K562 (cell line): ENCODE data around the gene MON1A. TPM values are rescaled to one million over a fixed set of nuclear protein-coding genes. Genes with fewer than 3 reads are reported as not detected.

ENCODE experiments used
- ATAC-seq: fragments of 200-7000 bp; cut with Tn5 transposase; 3 replicates; pipeline ENCODE4 v1.9.1; 2020; ENCODE audit warnings: moderate library complexity
- BruUV-seq: library from RNA; stranded (reverse); fragments of 400-500 nt; replicated peaks from 2 replicates; lab custom pipeline; 2021; lab: Mats Ljungman, UMichigan
- CTCF ChIA-PET: fragments of 300-600 bp; formaldehyde crosslinking; extraction: SDS; loops from one replicate; lab custom pipeline; 2021; ENCODE audit warnings: low intra/inter-chr PET ratio; lab: Yijun Ruan, JAX
- POLR2A ChIA-PET: fragments of 300-600, 350-650 bp; sonication (Branson Sonifier 250); formaldehyde crosslinking; extraction: SDS; loops from one replicate; lab custom pipeline; 2021; ENCODE audit warnings: antibody characterized with exemption, inconsistent platforms; lab: Yijun Ruan, JAX
- DNase-seq, 4 experiments: peaks; one replicate each; pipeline versions ENCODE4 v3.0.0 to v3.0.0-alpha.2; 2011 to 2018; ENCODE audit warnings: low spot score in 3 of 4, mixed read lengths in 3 of 4; ENCODE audit errors: extremely low read depth in 1 of 4
- FAIRE-seq: peaks from 2 replicates; lab custom pipeline; 2011; peaks lifted over from hg19 to GRCh38; lab: Jason Lieb, UNC
- H2AFZ ChIP-seq: 2 replicates; pipeline ENCODE4 v1.6.0; 2011; ENCODE audit warnings: low read depth, low read length, control low read depth, inconsistent platforms
- H3K27ac ChIP-seq: fragments of 200-600 bp; 3 replicates; pipeline ENCODE4 v1.8.0; 2011; ENCODE audit warnings: low read depth, mild to moderate bottlenecking, control low read depth, inconsistent platforms, low read length, moderate library complexity, mixed read lengths; ENCODE audit errors: extremely low read depth
- H3K27me3 ChIP-seq, 2 experiments: fragments of 300-600 bp in 1 of 2; 2 replicates in 1 of 2; 3 replicates in 1 of 2; pipeline versions ENCODE4 v1.6.0 to v1.8.0; 2011; ENCODE audit warnings: inconsistent platforms in 2 of 2, low read length in 2 of 2, mild to moderate bottlenecking in 1 of 2, mixed read lengths in 1 of 2, moderate library complexity in 1 of 2; ENCODE audit not compliant: control insufficient read depth in 2 of 2, insufficient read depth in 2 of 2
- H3K36me3 ChIP-seq: fragments of 300-600 bp; 3 replicates; pipeline ENCODE4 v1.8.0; 2011; ENCODE audit warnings: mild to moderate bottlenecking, low read length, inconsistent platforms; ENCODE audit not compliant: control insufficient read depth, insufficient read depth
- H3K4me1 ChIP-seq, 2 experiments: fragments of 200-600 bp in 1 of 2; replicated peaks in 1 of 2; 2 replicates in 1 of 2; 3 replicates in 1 of 2; pipeline versions ENCODE4 v1.5.1 to v1.8.0; 2011; ENCODE audit warnings: inconsistent platforms in 2 of 2, low read length in 2 of 2, mild to moderate bottlenecking in 1 of 2, mixed read lengths in 1 of 2, moderate library complexity in 1 of 2; ENCODE audit not compliant: control insufficient read depth in 2 of 2, insufficient read depth in 2 of 2
- H3K4me2 ChIP-seq: 2 replicates; pipeline ENCODE4 v1.6.1; 2011; ENCODE audit warnings: low read length, control low read depth, inconsistent platforms, mixed read lengths; ENCODE audit not compliant: insufficient read depth
- H3K4me3 ChIP-seq: fragments of 200-600 bp; sonication (generic), shearing (Covaris generic); 2 replicates; pipeline ENCODE4 v1.5.1; 2016; ENCODE audit warnings: control low read depth, inconsistent platforms
- H3K79me2 ChIP-seq: fragments of 200-600 bp; 3 replicates; pipeline ENCODE4 v1.8.0; 2011; ENCODE audit warnings: low read length, inconsistent platforms; ENCODE audit not compliant: control insufficient read depth, insufficient read depth
- H3K9ac ChIP-seq, 2 experiments: 2 replicates each; pipeline versions ENCODE4 v1.6.0 to v1.6.1; 2011; ENCODE audit warnings: low read depth in 2 of 2, low read length in 2 of 2, control low read depth in 1 of 2, inconsistent platforms in 1 of 2, mild to moderate bottlenecking in 1 of 2, mixed read lengths in 1 of 2; ENCODE audit not compliant: insufficient read depth in 1 of 2
- H3K9me1 ChIP-seq: one replicate; pipeline ENCODE4 v1.6.0; 2011; ENCODE audit warnings: inconsistent platforms, mild to moderate bottlenecking, low read length, moderate library complexity; ENCODE audit not compliant: control insufficient read depth, insufficient read depth
- H3K9me3 ChIP-seq: replicated peaks from 2 replicates; pipeline ENCODE4 v1.5.1; 2011; ENCODE audit warnings: low read depth, low read length, inconsistent platforms; ENCODE audit not compliant: control insufficient read depth, insufficient read depth
- H4K20me1 ChIP-seq: replicated peaks from 2 replicates; pipeline ENCODE4 v1.6.1; 2011; ENCODE audit warnings: low read length, inconsistent platforms, mixed read lengths; ENCODE audit not compliant: control insufficient read depth, insufficient read depth
- BRCA1 ChIP-seq, 2 experiments: fragments of 450-650 bp in 1 of 2; sonication (generic) in 1 of 2; formaldehyde crosslinking in 1 of 2; IDR thresholded peaks; 2 replicates each; pipeline versions ENCODE4 v1.5.0 to v1.6.1; 2017 to 2020; ENCODE audit warnings: mild to moderate bottlenecking in 1 of 2, missing genetic modification reagents in 1 of 2
- CCAR2 ChIP-seq: fragments of 200-400 bp; formaldehyde crosslinking; IDR thresholded peaks from 2 replicates; pipeline ENCODE4 v1.6.1; 2017; ENCODE audit warnings: mild to moderate bottlenecking, low read depth, low read length
- ETS1 ChIP-seq: conservative IDR thresholded peaks from 2 replicates; pipeline ENCODE4 v1.6.1; 2011; ENCODE audit warnings: low read depth, mild to moderate bottlenecking, low read length; ENCODE audit not compliant: control insufficient read depth
- FOSL1 ChIP-seq: fragments of 200-800 bp; sonication (Bioruptor generic); conservative IDR thresholded peaks from 2 replicates; pipeline ENCODE4 v1.6.1; 2016; ENCODE audit warnings: missing genetic modification characterization, missing compliant biosample characterization
- GATA2 ChIP-seq: sonication (generic); formaldehyde crosslinking; IDR thresholded peaks from 2 replicates; pipeline ENCODE4 v1.4.0; 2020; ENCODE audit warnings: mild to moderate bottlenecking, missing genetic modification reagents
- KDM5B ChIP-seq: fragments of 200-600 bp; sonication (generic); IDR thresholded peaks from 2 replicates; pipeline ENCODE4 v1.6.1; 2012; ENCODE audit warnings: low read depth, mild to moderate bottlenecking, moderate library complexity, low read length, control low read depth, inconsistent platforms; ENCODE audit not compliant: insufficient replicate concordance
- SETDB1 ChIP-seq: IDR thresholded peaks from one replicate; pipeline ENCODE4 v1.6.1; 2012; ENCODE audit warnings: low read length, control low read depth, inconsistent platforms
- TAF15 ChIP-seq: fragments of 200-400 bp; formaldehyde crosslinking; IDR thresholded peaks from 2 replicates; pipeline ENCODE4 v1.6.1; 2017; ENCODE audit warnings: mild to moderate bottlenecking, low read depth, low read length, moderate library complexity
- TBP ChIP-seq: optimal IDR thresholded peaks from 2 replicates; pipeline ENCODE3; 2011; ENCODE audit warnings: low read depth, low read length, improper control_type of control experiment
- ZNF124 ChIP-seq: sonication (generic); formaldehyde crosslinking; IDR thresholded peaks from 2 replicates; pipeline ENCODE4 v1.8.1; 2022; ENCODE audit warnings: missing genetic modification reagents
- ZNF133 ChIP-seq: fragments of 250-450 bp; sonication (Bioruptor Pico); IDR thresholded peaks from 2 replicates; pipeline ENCODE4 v1.4.0; 2020; ENCODE audit warnings: mild to moderate bottlenecking
- ZNF224 ChIP-seq: sonication (generic); formaldehyde crosslinking; IDR thresholded peaks from 2 replicates; pipeline ENCODE4 v1.8.0; 2022; ENCODE audit warnings: mild to moderate bottlenecking, missing genetic modification reagents
- ZNF318 ChIP-seq, 2 experiments: fragments of 450-650 bp; IDR thresholded peaks; 2 replicates each; pipeline ENCODE4 v1.6.1; 2016; ENCODE audit warnings: mild to moderate bottlenecking in 2 of 2, borderline replicate concordance in 1 of 2, low read depth in 1 of 2, moderate library complexity in 1 of 2
- ZNF696 ChIP-seq: fragments of 250-450 bp; sonication (Bioruptor Pico); conservative IDR thresholded peaks from 2 replicates; pipeline ENCODE4 v1.4.0; 2020; ENCODE audit warnings: mild to moderate bottlenecking, moderate library complexity
- WGBS: fragments of 100-300 bp; shearing (Covaris generic); methylation state at CpG from one replicate; pipeline ENCODE4 v1.1.6; 2016; ENCODE audit warnings: low coverage, mixed read lengths; ENCODE audit not compliant: insufficient coverage; ENCODE audit errors: missing lambda C conversion rate; 5-methylcytosine and 5-hydroxymethylcytosine counted together
- in situ Hi-C: fragments of 300-500 bp; cut with MboI; formaldehyde crosslinking; loops from 4 replicates; pipeline ENCODE4 v1.15.0; 2018; ENCODE audit warnings: inconsistent platforms, mixed read lengths
- intact Hi-C: fragments of 100-400 bp; cut with micrococcal nuclease; formaldehyde crosslinking; loops from 2 replicates; pipeline ENCODE4 v1.14.2; 2022
- polyA plus RNA-seq, 8 experiments: library from polyadenylated mRNA; depleted of rRNA in 4 of 8; stranded (reverse) in 5 of 8; unstranded in 3 of 8; fragments of >200 nt; fragmentation: Nextera tagmentation in 2 of 8; fragmentation: Illumina TruSeq in 1 of 8; extraction: Ambion mirVana in 2 of 8; extraction: Trizol in 1 of 8; gene quantifications; 2 replicates each; pipeline versions ENCODE4 v1.2.1 to v1.2.3, GENCODE V29; 2011 to 2014; ENCODE audit warnings: inconsistent platforms in 1 of 8, missing spikeins in 1 of 8
- total RNA-seq, 7 experiments: library from RNA; depleted of rRNA in 6 of 7; stranded (reverse); fragments of >200 nt in 6 of 7; fragmentation: Illumina TruSeq in 2 of 7; extraction: Trizol in 2 of 7; gene quantifications; 2 replicates each; pipeline versions ENCODE4 v1.2.1 to v1.2.3, GENCODE V29; 2011 to 2021; ENCODE audit warnings: low replicate concordance in 1 of 7

Gene MON1A
- total and polyA plus RNA-seq, 9 of the 15 experiments (the other 6 are each of a cell fraction or from before 2014, with no cell fraction given) = 1.1 to 13.8 (median 6.8) TPM

- Histone ChIP-seq H4K20me1 (no peaks in the 10 kb centered on the region), H3K9me1 (peaks cover 2% of the 10 kb centered on the region), H3K4me3 (no peak overlapping the region), H3K4me2 (peak overlapping the region; percentile 97; the same call in 1 of the 2 replicates), H2AFZ (peak overlapping the region; percentile 99), H3K4me1 (peaks cover 17 to 25% of the 10 kb centered on the region in 2 experiments), H3K27me3 (no peaks in the 10 kb centered on the region), H3K79me2 (peaks cover 19% of the 10 kb centered on the region), H3K36me3 (peaks cover 5% of the 10 kb centered on the region; the same call in 1 of the 3 replicates), H3K27ac (peak overlapping the region; percentile 95), H3K9me3 (no peaks in the 10 kb centered on the region), H3K9ac (peak overlapping the region in 1 of 2 experiments; percentile 89; a peak in 2 of 4 replicates)
- 0% methylated on average over 1 of the region's 1 CpG for WGBS
- POLR2A ChIA-PET = interaction anchor here (0.6 to 4.1 kb wide), 4 partner anchors 9 to 188 kb away, joined by 3 to 38 read pairs (median 3); partner anchors contain the start of gene RBM6
- peak; percentile 59 to 81 (median 64) for DNase-seq
- peak; percentile 89 for FAIRE-seq
- intact Hi-C loops (no loop called here), in situ Hi-C loops (no loop called here)
- CTCF ChIA-PET = no interaction called here
- BruUV-seq = no TSS peak
- peak; percentile 76 for ATAC-seq
- TF ChIP-seq FOSL1 (tag) = no peak
- TF ChIP-seq ZNF124 (CRISPR knock-in tag) = no peak
- no peak for TF ChIP-seq BRCA1 (IDR thresholded peaks at IDR 0.05)
- no peak for TF ChIP-seq BRCA1 (CRISPR knock-in tag; IDR thresholded peaks at IDR 0.05)
- TF ChIP-seq CCAR2 = no peak
- TF ChIP-seq ETS1 = no peak
- no peak for TF ChIP-seq ZNF318 (IDR thresholded peaks at IDR 0.05; ENCODE audit: borderline replicate concordance in 1 of 2, low read depth in 1 of 2)
- no peak for TF ChIP-seq ZNF224 (CRISPR knock-in tag)
- TF ChIP-seq TBP = peak; percentile 44
- no peak for TF ChIP-seq GATA2
- TF ChIP-seq TAF15 = no peak
- TF ChIP-seq ZNF696 (CRISPR knock-in tag) = no peak
- no peak for TF ChIP-seq SETDB1
- peak; percentile 67 for TF ChIP-seq KDM5B
- no peak for TF ChIP-seq ZNF133 (CRISPR knock-in tag)
Observed at GRCh38 chr3:49930922-49931321, 1.3 kb upstream of the MON1A start.
